GM15510 (cell line): ENCODE data around the gene CNKSR3.

Source experiments
- POLR2A ChIP-seq: IDR thresholded peaks from 3 replicates; pipeline ENCODE4 v1.6.1; 2011; ENCODE audit warnings: borderline replicate concordance; ENCODE audit not compliant: insufficient read length; ENCODE audit errors: extremely low read depth

The CNKSR3 gene

DNA sequence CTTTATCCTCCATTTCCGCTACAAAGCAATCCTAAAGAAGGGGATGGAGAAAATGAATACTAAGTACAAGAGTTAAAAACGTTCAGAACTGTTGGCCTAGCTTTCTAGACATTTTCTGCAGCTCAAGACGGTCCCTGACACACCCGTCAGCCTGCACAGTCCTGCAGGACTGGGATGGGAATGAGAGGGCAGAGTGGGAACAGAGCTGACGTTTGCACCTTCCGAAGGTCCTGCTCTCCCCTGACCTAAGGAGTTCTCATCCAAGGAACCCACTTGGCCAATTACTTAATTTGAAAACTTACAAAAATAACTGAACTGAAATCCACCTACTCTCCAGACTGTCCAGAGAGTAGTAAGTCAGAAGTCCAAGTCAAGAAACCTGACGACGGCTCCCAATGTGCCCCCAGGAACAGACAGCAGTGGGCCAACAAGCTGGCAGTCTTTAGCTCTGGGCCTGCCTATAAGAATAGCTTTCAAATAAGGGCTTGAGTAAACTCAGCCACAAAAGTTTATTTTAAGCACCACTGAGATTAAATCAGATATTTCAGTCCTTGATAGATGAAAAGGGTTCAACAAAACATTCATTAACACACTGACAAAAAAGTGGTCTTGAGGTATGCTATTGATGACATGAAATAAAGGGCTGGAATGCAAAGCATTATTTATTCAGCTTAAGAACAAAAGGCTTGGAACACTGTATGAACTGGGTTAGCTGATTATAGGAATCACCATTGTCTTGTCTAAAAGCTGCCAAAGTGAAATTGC is 76.8 kb downstream of the CNKSR3 start:
- TF ChIP-seq POLR2A = no peak

DNA sequence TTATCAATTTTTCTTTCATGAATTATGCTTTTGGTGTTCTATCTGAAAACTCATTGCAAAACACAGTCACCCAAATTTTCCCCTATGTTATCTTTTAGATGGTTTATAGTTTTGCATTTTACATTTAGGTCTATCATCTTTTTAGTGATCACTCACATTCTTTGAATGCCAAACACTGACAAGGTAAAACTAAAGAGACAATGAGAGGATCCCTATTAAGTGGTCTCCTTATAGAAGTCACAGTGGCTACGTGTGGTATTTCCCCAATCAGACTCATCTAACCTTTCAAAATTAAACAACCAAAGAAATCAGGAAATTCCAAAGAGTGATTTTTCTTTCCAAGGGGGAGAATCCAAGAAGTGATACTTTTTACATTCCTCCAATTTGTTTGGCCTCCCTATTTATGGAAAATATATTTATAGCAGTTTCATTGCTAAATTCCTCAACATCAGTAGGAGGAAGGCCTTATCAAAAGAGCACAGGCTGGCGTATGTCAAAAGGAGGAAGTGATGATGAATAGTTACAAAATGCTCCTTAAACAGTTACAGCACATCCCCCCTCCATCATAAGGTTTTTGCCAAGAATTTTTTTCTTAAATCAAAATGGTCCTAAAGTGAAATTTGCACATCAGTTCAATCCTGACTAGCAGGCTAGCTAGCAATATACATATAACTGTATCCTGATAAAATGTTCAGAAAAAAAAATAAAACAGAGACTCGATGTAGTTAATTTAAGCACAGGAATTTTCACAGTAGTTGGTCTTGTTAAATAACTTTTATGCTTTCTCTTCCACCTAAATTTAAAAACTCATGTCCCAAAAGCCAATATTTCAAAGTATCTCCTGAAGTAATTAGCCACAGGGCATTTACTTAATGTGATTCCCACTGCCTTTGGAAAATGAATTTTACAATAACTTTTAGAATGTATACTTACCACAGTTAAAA is 77.7 kb downstream of the CNKSR3 start:
- no peak for TF ChIP-seq POLR2A

DNA sequence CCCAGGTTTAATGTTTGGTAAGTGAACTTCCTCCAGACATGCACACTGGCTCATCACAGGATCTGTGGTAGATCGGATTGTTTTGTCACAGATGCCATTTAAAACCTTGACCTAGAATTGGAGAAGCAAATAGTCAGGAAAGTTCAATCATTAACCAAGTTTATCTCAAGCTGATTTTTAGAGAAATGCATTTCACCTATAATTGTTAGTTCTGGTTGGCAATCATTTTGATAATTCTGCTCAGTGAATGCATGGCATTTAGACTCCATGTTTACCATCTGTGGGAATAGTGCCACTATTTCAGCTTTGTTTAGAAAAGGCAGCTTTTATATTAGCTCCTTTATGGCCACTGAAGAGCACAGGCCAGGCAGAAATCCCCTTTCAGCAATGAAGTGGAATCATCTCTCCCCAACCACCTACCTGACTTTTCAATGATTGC is 80.0 kb downstream of the CNKSR3 start:
- TF ChIP-seq POLR2A = no peak

DNA sequence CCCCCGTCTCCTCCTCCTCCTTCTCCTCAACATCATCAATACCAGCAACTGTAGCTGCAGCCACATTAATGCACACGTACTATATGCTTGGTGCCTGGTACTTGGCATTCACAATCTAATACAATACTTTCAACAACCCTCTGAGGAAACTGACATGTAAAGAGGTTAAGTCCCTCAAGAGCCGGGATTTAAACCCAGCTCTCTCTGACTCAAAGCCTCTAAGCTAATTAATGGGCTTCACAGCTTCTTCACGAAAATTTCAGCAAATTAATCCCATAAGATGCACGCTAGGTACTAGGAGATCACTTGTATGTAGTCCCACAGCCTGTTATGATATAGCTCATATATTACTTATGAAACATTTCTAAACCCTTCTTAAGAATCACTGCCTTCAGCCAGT is 80.8 kb downstream of the CNKSR3 start:
- no peak for TF ChIP-seq POLR2A

DNA sequence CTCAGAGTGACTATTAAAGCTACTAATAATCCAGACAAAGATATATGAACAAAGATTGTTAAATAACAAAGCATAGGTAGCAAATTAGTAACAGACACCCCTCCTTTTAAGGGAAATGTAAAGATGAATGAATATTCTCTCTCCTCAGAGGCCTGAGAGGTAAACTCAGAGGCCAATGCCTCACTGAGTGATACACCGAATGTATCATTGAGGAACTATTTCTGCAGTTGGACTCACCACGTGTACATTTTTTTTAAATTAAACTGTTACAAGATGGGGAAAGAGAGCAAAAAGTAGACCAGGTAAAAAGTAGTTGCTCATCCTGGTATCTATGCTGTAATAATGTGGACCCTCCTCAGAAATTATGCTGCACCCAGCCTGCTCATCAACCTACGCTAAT is 81.6 kb downstream of the CNKSR3 start:
- TF ChIP-seq POLR2A = no peak

DNA sequence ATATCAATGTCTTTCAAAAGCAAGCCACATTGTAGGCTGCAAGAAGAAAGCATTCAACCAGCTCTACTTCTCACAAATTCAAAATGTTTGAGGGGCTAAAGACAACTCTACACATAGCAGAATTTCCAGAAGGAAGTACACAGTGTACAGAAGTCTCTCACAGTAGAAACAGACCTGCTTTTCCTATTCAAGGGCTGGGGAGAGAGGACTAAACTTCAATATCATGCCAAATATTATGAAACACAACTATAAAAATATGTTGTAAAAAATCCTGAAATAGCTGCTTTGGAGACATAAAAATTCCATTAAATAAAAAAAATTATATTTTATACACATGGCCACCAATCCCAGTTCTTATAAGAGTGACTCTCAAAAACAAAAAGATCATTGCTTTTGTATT is 83.0 kb downstream of the CNKSR3 start:
- TF ChIP-seq POLR2A = no peak

DNA sequence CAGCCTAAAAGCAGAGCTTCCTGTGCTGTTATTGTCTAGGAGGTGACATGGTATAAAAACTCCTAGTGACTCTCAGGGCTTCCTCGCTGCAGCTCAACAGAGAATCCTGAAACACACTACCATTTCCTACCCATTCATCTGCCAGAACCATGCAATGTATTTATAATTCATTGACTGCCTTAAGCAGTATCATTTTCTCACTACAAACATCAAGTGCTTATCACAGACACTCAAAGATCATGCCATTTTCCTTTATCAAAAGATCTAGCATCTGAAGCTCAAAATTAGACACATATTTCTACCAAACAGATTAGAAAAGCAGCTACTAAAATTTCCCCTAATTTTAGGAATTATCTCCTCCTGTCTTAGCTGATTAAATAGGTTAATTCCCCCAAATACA is 83.5 kb downstream of the CNKSR3 start:
- TF ChIP-seq POLR2A = no peak

DNA sequence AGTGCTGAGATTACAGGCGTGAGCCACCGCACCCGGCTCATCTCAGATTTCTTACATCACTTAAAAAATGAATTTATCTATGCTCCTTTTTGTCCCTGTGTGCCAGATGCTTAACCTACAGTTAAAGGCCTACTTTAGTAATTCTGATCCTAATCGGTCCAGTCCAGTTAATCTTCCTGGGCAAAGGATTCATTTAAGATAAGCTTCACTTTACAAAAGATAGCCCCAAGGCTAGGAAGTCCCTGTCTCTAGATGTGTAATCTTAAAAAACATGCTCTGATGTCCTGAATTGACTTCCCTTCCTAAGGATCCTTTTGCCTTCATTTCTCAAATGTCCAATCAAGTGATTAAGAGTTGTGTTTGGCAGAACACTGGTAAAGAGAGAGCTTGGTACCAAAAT is 85.5 kb downstream of the CNKSR3 start:
- no peak for TF ChIP-seq POLR2A

DNA sequence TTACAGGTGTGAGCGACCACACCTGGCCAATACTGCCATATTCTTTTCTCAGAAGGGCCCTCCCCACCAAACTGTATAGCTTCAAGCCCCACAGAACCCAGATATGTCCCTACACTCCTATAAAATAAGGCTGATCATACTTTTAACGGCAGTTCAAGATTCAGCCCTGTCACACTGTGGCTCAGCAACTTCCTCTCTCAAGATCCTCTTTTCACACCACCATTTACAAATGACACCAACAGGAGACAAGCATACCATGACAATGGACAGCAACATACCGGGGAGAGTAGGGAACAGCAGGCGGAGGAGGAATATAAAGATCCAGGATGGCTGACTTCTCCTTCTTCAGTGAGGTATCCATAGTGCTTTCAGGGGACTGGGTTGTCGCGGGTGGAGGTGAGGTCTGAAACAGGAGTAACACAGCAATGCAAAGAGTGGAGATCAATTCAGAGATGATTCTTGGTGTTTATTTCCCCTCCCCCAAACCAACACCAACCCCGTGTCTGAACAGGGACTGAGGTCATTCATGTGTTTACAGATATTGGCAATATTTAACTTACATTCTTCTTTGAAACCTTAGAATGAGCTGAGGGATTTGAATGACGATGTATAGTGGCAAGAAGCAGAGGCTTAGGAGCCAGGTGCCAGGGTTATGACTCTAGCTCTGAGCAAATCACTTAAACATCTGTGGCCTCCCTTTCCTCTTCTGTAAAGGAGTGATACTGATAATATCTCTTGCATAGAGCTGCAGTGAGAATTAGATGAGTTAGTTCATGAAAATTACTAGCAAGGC is 96.3 kb downstream of the CNKSR3 start:
- TF ChIP-seq POLR2A = no peak

DNA sequence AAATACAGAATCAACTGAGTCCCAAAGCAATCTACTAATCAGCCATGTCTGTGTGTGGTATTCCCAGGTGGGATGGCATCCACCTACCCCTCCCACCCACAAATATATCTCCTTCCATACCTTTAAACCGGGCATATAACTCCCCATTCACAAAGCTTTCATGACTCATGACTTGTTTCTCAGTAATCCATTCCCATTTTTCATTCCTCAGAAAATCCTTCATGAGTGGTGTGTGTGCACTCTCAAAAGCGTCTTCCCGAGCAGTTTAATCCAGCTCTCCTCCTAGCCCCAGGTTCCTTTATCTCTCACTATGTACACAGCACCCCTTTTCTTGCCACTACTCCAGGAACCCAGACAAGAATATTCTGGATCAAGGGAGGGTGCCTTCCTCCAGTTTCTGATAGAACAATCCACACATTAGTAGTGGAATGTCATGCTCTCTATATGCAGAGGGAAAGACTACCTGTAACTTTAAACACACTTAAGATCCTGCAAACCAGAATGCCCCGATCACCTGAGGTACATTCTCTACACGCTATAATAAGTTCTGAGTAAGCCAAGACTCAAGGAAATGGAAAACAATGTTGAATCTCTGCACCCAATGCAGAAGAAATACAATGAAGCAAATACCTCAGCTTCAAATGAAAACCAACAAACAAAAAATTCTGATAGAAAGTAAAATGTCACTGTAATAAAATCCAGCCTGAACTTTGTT is 98.2 kb downstream of the CNKSR3 start:
- no peak for TF ChIP-seq POLR2A

DNA sequence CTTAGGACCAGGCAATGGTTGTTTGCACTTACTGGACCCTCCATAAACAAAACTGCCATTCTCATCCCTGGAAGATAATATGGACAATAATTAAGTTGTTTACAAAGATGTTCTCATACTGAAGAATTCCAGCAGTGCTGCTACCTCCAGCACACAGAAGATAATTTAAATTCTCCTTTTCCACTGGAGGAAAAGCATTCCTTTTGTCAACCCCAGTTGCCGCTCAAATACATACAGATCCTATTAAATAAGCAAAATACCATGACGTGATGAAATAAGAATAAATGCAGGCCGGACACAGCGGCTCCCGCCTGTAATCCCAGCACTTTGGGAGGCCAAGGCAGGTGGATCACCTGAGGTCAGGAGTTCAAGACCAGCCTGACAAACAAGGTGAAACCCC is 99.4 kb downstream of the CNKSR3 start:
- TF ChIP-seq POLR2A = no peak

DNA sequence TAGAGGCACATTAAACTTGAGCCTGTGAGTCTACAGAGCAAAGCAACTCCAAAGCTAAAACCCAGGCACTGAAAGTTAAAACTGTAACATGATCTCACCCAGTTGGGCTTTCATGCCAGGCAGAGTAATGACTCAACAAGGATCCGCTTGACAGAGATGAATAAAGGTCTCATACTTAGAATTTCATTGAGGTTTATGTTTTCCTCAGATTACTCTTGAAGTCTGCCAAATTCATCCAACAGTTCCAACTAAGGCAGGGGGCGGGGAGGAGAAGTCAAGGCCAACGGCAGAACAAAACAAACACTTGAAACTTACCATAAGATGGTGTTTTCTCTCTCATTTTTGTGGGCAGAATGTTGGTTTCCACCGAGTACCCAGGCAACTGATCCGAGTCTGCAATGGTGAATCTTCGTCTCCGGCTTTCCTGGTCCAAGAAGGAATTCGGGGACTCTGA is 99.8 kb downstream of the CNKSR3 start:
- TF ChIP-seq POLR2A = no peak

DNA sequence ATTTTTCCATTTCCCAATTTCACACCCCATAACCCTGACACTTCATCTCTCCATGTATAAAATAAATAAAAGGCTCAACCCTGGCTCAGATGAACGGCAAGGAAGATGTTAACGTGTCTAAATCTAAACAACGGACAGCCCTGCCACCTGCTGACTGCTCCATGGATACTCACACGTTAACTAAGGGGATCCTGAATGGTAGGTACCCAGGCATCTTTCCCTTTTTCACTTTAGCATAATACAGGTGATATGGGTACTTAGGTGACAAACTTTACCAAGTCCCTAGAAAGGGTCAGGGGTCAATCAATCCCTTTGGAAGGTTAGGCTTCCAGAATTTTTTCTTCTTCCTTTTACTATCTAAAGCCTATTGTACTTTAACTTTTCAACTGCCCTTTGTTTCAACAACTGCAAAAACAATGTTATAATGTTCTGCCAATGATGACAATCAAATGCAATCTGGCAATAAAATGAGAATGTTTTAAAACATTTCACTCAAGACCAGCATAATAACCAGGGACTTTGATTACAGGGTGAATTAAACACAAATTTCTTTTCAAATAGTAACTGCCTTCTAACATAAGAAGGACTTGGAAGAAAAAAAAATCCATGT is 101.5 kb downstream of the CNKSR3 start:
- TF ChIP-seq POLR2A = no peak

DNA sequence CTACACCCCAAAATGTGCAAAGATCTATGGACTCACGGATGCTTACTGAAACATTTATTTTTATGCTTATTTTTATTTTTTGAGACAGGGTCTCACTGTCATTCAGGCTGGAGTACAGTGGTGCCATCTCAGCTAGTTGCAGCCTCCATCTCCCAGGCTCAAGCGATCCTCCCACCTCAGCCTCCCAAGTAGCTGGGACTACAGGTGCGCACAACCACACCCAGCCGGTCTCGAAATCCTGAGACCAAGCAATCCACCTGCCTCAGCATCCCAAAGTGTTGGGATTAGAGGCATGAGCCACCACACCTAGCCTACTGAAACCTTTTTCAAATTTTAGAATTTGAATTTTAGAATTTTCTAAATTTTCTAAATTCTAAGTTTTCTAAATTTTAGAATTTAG is 103.0 kb downstream of the CNKSR3 start:
- TF ChIP-seq POLR2A = no peak
